Type B pancreatic cell (in vitro differentiated cells): ENCODE results near the gene FAM124A. TPM values are rescaled to one million over a fixed set of nuclear protein-coding genes. Genes with fewer than 3 reads are reported as not detected.
"Not testable (repeated sequence)": the region's sequence is repeated elsewhere in the genome, so short reads cannot be mapped to it uniquely, and the experiment has no call there.

ENCODE experiments used
- DNase-seq: peaks from one replicate; pipeline ENCODE4 v3.0.0; 2021; ENCODE audit warnings: mixed read lengths; ENCODE audit not compliant: unreplicated experiment; ENCODE audit errors: extremely low spot score
- H3K27ac Mint-ChIP-seq: 2 replicates; pipeline ENCODE4 v1.8.0; 2021; ENCODE audit warnings: mild to moderate bottlenecking, mixed read lengths
- H3K27me3 Mint-ChIP-seq: 2 replicates; pipeline ENCODE4 v1.8.0; 2021; ENCODE audit warnings: mixed read lengths
- H3K36me3 Mint-ChIP-seq: 2 replicates; pipeline ENCODE4 v1.8.0; 2021; ENCODE audit warnings: mixed read lengths
- H3K4me1 Mint-ChIP-seq: one replicate; pipeline ENCODE4 v1.8.0; 2021; ENCODE audit warnings: mixed read lengths; ENCODE audit not compliant: unreplicated experiment
- H3K4me3 Mint-ChIP-seq: 2 replicates; pipeline ENCODE4 v1.8.0; 2021; ENCODE audit warnings: mild to moderate bottlenecking, mixed read lengths
- H3K9me3 Mint-ChIP-seq: 2 replicates; pipeline ENCODE4 v1.8.0; 2021; ENCODE audit warnings: mixed read lengths
- CTCF ChIP-seq: fragments of 200-600 bp; sonication (generic); conservative IDR thresholded peaks from 2 replicates; pipeline ENCODE4 v1.5.0; 2021; ENCODE audit warnings: antibody characterized with exemption, mild to moderate bottlenecking
- total RNA-seq: library from RNA; stranded (reverse); gene quantifications from 2 replicates; pipeline ENCODE4 v1.2.1, GENCODE V29; 2021; ENCODE audit warnings: low replicate concordance

The FAM124A gene
- total RNA-seq, 1 donor from 2014 or later = 4.5 TPM

DNA sequence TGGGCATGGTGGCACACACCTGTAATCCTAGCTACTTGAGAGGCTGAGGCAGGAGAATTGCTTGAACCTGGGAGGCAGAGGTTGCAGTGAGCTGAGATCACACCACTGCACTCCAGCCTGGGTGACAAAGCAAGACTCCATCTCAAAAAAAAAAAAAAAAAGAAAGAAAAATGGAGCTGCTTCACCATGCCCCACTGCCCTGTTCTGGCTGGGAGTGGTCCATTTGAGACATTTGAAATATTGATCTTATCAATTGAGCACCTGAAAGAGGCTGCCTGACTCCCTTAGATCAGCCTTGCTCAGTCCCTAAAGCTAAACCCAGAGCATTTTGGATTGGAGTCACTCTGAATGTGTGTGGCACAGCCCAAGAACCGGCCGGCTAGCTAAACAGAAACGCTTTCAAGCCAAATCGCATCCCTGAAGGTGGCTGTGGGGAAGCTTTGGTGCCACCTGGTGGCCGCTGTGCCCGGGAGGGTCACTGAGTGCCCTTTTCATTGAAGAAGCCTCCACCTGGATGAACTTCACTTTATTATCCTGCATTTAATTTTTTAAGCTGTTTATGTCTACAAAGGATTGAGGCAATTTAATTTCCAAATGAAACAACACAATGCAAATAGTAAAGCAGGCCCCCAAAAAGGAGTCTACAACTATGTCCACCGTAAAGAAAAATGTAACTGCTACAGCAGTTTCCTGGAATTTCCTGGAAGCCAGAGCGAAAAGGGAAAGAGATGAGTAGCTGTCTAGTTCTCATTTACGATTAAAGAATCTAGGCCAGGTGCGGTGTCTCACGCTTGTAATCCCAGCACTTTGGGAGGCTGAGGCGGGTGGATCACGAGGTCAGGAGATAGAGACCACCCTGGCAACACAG lies 64.2 kb downstream of the FAM124A start:
- H3K27ac Mint-ChIP-seq = no peak overlapping the region

GRCh38 chr13:51287758-51288157 lies 65.6 kb downstream of the FAM124A start:
- Mint-ChIP-seq H3K36me3 (no peaks in the 10 kb centered on the region), H3K4me3 (no peak overlapping the region), H3K9me3 (no peaks in the 10 kb centered on the region), H3K27ac (no peak overlapping the region), H3K27me3 (peaks cover 13% of the 10 kb centered on the region), H3K4me1 (no peaks in the 10 kb centered on the region)
- no peak for TF ChIP-seq CTCF
- no peak for DNase-seq

More for the DNA sequence above, 64.2 kb downstream of the FAM124A start:
- Mint-ChIP-seq H3K27me3 (peaks cover 12% of the 10 kb centered on the region), H3K36me3 (no peaks in the 10 kb centered on the region), H3K9me3 (no peaks in the 10 kb centered on the region), H3K4me3 (no peak overlapping the region), H3K4me1 (no peaks in the 10 kb centered on the region)
- TF ChIP-seq CTCF = peak; percentile 95
- peak; percentile 81 for DNase-seq

DNA sequence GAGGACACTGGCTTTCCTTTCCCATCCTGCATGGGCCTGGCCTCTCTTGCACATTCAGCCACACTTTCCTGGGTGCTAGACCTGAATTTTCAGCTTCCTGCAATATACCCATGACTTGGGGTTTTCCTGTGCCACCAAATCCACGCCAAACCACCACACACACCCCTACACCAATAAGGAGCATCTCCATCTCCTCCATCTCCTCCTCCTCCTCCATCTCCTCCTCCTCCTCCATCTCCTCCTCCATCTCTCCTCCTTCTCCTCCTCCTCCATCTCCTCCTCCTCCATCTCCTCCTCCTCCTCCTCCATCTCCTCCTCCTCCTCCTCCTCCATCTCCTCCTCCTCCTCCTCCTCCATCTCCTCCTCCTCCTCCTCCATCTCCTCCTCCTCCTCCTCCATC lies 66.1 kb downstream of the FAM124A start:
- H3K27ac Mint-ChIP-seq, H3K4me1 Mint-ChIP-seq, H3K4me3 Mint-ChIP-seq, H3K36me3 Mint-ChIP-seq, DNase-seq, H3K9me3 Mint-ChIP-seq: not testable (repeated sequence)
- peaks cover 13% of the 10 kb centered on the region for H3K27me3 Mint-ChIP-seq

GRCh38 chr13:51291341-51291740 lies 69.1 kb downstream of the FAM124A start:
- H3K27ac Mint-ChIP-seq = no peak overlapping the region
- DNase-seq = no peak
- H3K27me3 Mint-ChIP-seq = peaks cover 11% of the 10 kb centered on the region
- no peak for TF ChIP-seq CTCF
- H3K4me3 Mint-ChIP-seq = no peak overlapping the region
- no peaks in the 10 kb centered on the region for H3K4me1 Mint-ChIP-seq
- no peaks in the 10 kb centered on the region for H3K9me3 Mint-ChIP-seq
- H3K36me3 Mint-ChIP-seq = no peaks in the 10 kb centered on the region

DNA sequence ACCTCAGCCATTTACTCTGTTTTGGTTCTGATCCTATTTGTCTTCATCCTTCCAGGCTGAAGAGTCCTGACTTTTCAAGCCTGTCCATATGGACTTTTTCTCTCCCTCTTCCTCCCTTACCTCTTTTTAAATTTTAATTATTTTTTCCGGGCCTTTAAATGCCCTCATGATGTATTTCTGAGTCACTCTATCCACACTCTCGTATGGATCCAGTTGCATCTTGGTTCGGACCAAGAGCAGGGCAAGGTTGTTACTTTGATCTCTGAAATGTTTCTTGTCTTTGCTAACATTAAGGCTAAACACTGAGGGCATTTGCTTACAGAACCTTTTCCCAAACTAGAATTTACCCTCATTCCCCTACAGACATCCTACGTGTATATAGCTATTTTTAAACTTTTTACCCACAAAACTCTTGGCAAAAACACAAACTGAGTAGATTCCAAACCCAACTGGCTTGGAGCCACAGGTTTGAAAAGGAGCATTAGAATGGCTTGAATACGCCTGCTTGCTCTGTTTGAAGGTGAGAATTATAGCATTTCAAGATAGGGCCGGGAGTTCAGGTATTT lies 69.9 kb downstream of the FAM124A start:
- Mint-ChIP-seq H3K4me1 (no peaks in the 10 kb centered on the region), H3K4me3 (no peak overlapping the region), H3K27ac (no peak overlapping the region), H3K9me3 (no peaks in the 10 kb centered on the region), H3K27me3 (peaks cover 8% of the 10 kb centered on the region), H3K36me3 (no peaks in the 10 kb centered on the region)
- no peak for TF ChIP-seq CTCF
- no peak for DNase-seq

- H3K27me3 Mint-ChIP-seq = no peaks in the 10 kb centered on the region
- no peaks in the 10 kb centered on the region for H3K36me3 Mint-ChIP-seq
- H3K27ac Mint-ChIP-seq = no peak overlapping the region
Measured at GRCh38 chr13:51297556-51297955, 75.4 kb downstream of the FAM124A start.

More at GRCh38 chr13:51297556-51297955, 75.4 kb downstream of the FAM124A start:
- Mint-ChIP-seq H3K4me1 (no peaks in the 10 kb centered on the region), H3K9me3 (peaks cover 3% of the 10 kb centered on the region), H3K4me3 (no peak overlapping the region)
- no peak for TF ChIP-seq CTCF
- DNase-seq = no peak
